HTERT RPE-1 (cell line): ENCODE data around the gene SLC38A10.

Experiments
- in situ Hi-C: fragments of 300-500 bp; cut with MboI; formaldehyde crosslinking; loops from 4 replicates; pipeline ENCODE4 v1.14.3; 2020; ENCODE audit warnings: low sequenced_read_pairs

Gene SLC38A10

GRCh38 chr17:81299846-81300585 is 4.9 kb upstream of the SLC38A10 start:
- in situ Hi-C loops = no loop called here

GRCh38 chr17:81298991-81299738 is 4.1 kb upstream of the SLC38A10 start:
- in situ Hi-C loops = no loop called here

GRCh38 chr17:81298325-81298990 is 3.4 kb upstream of the SLC38A10 start:
- in situ Hi-C loops = no loop called here

GRCh38 chr17:81295676-81296381 is 722 bp upstream of the SLC38A10 start:
- in situ Hi-C loops = no loop called here

GRCh38 chr17:81294512-81295030 is 536 bp downstream of the SLC38A10 start:
- in situ Hi-C loops = no loop called here

- in situ Hi-C loops = no loop called here
Observed at GRCh38 chr17:81292450-81292849, 2.7 kb downstream of the SLC38A10 start.

GRCh38 chr17:81291662-81292061 is 3.4 kb downstream of the SLC38A10 start:
- in situ Hi-C loops = no loop called here

GRCh38 chr17:81290230-81290629 is 4.9 kb downstream of the SLC38A10 start:
- in situ Hi-C loops = no loop called here

GRCh38 chr17:81289627-81290026 is 5.5 kb downstream of the SLC38A10 start:
- in situ Hi-C loops = no loop called here

- in situ Hi-C loops = no loop called here
Observed at GRCh38 chr17:81288715-81289114, 6.4 kb downstream of the SLC38A10 start.

GRCh38 chr17:81287741-81288430 is 7.2 kb downstream of the SLC38A10 start:
- in situ Hi-C loops = no loop called here

GRCh38 chr17:81287152-81287551 is 8.0 kb downstream of the SLC38A10 start:
- in situ Hi-C loops = no loop called here

- in situ Hi-C loops = no loop called here
Observed at GRCh38 chr17:81286491-81287145, 8.5 kb downstream of the SLC38A10 start.

- in situ Hi-C loops = no loop called here
Observed at GRCh38 chr17:81285894-81286293, 9.2 kb downstream of the SLC38A10 start.

- in situ Hi-C loops = no loop called here
Observed at GRCh38 chr17:81285179-81285878, 9.8 kb downstream of the SLC38A10 start.

- in situ Hi-C loops = no loop called here
Observed at GRCh38 chr17:81282876-81283275, 12.2 kb downstream of the SLC38A10 start.

GRCh38 chr17:81282141-81282540 is 13.0 kb downstream of the SLC38A10 start:
- in situ Hi-C loops = no loop called here

- in situ Hi-C loops = no loop called here
Observed at GRCh38 chr17:81280571-81280970, 14.5 kb downstream of the SLC38A10 start.
